Stimulated activated CD8-positive, alpha-beta memory T cell treated with anti-CD3 and anti-CD28 coated beads, Interleukin-7, amount 100 ng/mL, for 48 hours (primary cell): Measurements from ENCODE around the gene STARD7.
"Not testable (repeated sequence)": the region's sequence is repeated elsewhere in the genome, so short reads cannot be mapped to it uniquely, and the experiment has no call there.

Experiments
- DNase-seq, 2 donors: peaks; one replicate each; pipeline ENCODE4 v3.0.0-alpha.2; 2020; ENCODE audit warnings: low read depth in 1 of 2; ENCODE audit errors: extremely low read depth in 1 of 2

STARD7 gene

DNA sequence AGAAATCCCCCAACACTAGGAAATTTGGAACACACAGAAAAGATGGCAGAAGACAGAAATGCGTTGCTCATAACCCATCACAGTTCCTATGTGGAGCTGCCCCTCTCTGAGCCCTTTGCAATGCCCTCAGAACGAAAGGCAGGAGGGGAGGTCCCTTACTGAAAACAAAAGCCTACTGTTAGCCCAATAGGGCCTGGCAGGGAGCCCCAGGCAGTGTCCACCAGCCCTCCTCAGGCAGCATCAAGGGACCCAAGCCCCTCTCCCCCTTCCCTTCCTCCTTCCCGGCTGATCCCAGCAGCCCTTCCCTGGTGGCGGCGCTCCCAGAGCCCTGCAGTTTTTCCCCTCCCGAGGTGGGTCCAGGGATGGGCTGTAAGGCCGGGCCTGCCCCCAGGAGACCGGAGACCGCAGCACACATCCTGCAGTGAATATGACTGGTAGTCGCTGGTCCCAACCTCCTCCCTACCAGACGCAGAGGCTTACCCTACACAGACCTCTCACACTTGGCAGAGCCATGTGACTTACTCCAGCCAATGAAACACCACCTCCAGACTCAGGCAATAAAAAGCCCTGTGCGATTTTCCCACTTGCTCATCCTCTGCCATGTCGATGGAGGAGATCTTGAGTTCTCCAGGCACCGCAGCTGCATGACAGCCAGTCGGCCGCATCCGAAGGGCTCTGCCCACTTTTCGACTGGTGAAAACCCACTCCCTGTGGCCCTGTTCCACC lies 44.0 kb downstream of the STARD7 start:
- peak in 1 of 2 donors; percentile 82 for DNase-seq

- DNase-seq, result peak; percentile 90 to 91
Observed at GRCh38 chr2:96163768-96164429, 44.7 kb downstream of the STARD7 start.

- no peak for DNase-seq
Observed at GRCh38 chr2:96163415-96163767, 45.2 kb downstream of the STARD7 start.

DNA sequence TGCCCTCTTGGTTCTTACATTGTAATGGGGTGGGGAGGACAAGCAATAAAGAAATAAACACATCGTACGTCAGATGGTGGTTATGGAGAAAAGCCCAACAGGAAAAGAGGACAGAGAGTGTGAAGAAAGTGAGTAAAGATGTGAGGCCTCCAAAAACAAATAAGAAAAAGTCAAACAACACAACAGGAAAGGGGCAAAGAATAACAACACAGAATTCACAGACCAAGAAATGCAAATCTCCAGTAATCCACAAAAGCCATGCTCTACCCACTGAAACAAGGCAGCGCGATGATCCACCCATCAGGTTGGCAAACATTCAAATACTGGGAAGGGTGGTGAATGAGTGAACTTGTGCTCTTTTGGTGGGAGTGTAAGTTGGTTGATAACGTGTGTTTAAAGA lies 46.7 kb downstream of the STARD7 start:
- no peak for DNase-seq

DNA sequence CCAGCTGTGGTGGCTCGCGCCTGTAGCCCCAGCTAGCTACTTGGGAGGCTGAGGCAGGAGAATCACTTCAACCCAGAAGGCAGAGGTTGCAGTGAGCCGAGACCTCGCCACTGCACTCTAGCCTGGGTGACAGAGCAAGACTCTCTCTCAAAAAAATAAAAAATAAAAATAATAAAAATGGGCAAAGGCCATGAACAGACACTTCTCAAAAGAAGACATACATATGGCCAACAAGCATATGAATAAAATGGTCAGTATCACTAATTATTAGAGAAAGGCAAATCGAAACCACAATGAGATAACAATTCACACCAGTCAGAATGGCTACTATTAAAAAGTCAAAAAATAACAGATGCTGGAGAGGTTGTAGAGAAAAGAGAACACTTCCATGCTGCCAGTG lies 48.3 kb downstream of the STARD7 start:
- not testable (repeated sequence) for DNase-seq

GRCh38 chr2:96159084-96159830 lies 49.4 kb downstream of the STARD7 start:
- DNase-seq, result peak in 1 of 2 donors; percentile 73

GRCh38 chr2:96158554-96158940 lies 50.1 kb downstream of the STARD7 start:
- DNase-seq, result no peak

DNA sequence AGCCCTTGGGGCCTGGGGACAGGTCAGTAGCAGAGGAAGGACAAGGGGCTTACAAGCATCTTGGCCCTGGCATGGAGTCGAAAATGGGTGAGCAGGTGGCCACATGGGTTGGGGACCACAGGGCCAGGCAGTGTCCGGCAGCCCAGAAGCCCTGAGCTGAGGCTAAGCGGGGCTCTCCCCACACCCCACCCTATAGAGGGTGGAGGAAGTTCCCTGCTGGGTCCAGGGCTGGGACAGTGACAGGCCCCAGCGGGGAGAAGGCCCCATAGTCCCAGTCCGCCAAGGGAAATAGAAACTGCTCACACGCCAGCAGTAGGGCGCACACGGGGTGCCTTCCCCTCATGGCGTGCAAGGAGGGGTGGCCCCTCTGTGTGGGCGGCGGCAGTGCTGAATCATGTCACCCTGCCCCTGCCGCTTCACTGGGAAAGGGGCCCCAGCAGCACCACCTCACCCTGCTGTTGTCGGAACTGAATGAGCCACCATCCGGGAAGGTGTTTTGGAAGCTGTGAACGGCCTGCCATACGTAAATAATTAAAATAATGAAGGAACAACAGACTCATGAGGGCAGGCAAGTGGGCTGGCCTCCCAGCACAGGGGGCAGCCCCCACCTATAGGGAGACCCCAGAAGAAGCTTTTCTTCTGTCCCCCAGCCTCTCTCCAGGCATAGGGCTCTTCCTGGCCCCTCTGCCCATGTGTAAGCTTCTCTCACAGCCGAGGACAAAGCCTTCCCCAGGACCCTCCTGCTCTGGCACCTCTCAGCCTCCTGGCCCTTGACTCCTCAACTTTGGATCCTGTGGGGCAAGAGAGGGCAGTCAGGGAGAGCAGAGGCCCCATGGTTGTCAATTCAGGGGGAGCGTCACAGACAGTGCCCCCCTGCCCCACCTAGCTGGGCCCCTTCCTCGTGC lies 50.7 kb downstream of the STARD7 start:
- peak; percentile 91 to 97 for DNase-seq

GRCh38 chr2:96156926-96157648 lies 51.5 kb downstream of the STARD7 start:
- DNase-seq, result no peak

DNA sequence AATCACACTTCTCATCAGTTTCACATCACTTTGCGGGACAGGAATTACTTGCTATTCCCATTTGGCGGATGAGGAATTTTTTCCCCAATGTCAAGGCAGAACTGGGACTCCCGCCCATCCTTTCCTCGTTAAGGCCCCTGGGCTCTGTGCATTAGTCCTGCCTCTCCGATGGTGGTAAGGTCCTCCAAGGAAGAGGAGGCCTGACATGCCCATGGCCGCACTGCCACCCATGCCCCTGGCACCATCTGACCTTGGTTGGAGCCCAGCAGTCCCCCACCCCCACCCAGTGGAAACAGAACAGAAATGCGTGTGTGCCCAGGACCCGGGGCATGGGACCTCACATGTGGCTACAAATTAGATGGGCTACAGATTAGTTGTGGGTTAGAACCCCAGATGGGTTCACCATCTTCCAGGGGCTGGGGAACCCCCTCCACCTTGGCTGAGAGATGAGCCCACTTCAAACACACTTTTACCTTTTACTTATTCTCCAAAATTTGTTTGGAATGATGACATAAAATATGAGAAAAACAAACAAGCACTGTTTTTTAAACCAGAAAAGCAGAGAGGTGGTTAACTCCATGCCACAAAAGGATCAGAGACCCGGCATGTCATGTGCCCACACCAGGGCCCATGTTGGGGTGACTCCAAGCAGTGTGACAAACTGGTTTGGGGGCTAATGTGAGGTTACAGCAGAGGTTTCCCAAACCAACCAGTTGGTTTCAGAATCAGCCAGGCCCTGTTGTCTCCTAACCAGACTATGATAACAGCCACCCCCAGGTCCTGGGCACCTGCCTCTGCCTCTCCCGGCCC lies 52.4 kb downstream of the STARD7 start:
- peak in 1 of 2 donors; percentile 74 for DNase-seq

- DNase-seq, result no peak
Observed at GRCh38 chr2:96154506-96155380, 53.9 kb downstream of the STARD7 start.

DNA sequence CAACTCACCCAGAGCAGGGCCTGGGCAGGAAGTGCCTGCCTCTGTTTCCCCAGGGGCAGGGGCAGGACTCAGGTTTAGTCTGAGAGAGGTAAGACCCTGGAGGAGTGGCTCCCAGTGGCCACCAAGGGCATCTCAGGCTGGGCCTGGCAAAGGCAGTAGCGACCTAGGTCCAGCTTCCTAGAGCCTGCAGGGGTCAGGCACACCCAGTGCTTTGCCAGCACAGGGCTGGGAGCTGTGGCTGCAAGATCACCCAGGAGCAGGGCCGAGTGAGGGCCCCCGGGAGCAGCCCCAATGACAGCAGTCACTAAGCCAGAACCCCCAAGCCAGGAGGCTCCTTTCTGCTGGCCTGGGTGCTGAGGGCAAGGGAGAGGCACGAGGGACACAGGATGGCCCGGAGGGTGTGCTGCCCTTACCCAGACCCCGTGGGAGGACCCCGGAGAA lies 54.6 kb downstream of the STARD7 start:
- no peak for DNase-seq

GRCh38 chr2:96153291-96153713 lies 55.3 kb downstream of the STARD7 start:
- no peak for DNase-seq

- DNase-seq, result no peak
Observed at GRCh38 chr2:96152304-96153161, 56.1 kb downstream of the STARD7 start.

DNA sequence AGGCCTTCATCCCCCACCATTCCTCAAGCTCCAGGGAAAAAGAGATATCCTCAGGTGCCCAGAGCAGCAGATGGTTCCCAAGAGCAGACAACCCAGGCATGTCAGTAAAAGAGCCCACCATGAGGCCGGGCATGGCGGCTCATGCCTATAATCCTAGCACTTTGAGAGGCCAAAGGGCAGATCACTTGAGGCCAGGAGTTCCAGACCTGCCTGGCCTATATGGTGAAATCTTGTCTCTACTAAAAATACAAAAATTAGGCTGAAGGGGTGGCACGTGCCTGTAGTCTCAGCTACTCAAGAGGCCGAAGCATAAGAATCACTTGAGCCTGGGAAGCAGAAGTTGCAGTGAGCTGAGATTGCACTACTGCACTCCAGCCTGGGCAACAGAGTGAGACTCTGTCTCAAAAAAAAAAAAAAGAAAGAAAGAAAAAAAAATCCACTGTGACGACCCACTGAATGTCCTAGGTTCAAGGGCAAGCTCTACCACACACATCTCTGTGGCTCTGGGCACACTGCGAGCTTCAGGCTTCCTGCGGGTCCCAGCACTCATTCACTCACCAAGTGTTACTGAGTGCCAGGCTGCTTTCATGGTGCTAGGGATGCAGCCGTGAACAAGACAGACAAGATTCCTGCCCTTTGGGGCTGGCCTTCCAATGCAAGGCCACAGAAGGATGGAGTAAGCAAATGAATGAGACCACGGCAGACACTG lies 56.9 kb downstream of the STARD7 start:
- no peak for DNase-seq

DNA sequence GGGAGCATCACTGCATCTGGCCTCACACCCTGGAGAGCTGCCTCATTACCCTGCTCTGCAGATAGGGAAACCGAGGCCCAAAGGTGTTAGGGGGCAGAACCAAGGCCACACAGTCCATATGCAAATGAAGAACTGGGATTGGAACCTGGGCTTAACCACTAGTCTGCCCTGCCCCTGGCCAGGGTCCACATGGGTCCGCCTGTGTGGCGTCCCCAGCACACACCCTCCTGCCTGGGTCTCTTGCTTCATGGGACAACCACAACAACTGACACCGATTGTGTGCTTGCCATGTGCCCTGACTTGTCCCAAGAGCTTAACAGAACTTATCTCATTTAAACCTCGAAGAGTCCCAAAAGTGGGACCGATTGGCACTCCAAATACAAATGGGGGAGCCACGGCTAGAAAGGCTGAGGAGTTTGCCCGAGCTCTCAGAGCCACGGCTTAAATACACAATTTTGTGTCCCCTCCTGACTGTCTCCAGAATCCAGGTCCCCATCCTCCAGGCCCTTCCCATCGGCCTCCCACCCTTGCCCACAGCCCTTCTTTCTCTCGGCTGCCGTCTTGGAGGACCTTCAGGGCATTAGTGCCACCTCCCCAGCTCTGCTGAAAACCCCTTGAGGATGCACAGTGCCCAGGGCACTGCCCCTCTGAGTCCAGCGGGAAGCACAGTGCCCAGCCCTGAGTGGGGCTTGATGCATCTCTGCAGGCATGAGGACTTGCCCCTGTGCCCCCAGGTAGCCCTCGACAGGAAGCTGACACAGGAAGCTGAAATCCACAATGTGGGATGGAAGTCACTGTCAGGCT lies 57.6 kb downstream of the STARD7 start:
- no peak for DNase-seq
